ENCODE measurements around the gene MSL1.
"Not testable (repeated sequence)": the region's sequence is repeated elsewhere in the genome, so short reads cannot be mapped to it uniquely, and the experiment has no call there.

Gene MSL1

GRCh38 chr17:40130352-40131042, 8.7 kb downstream of the MSL1 start:
- no peak for DNase-seq

GRCh38 chr17:40134184-40134583, 12.4 kb downstream of the MSL1 start:
- DNase-seq, result no peak

- DNase-seq, result no peak
These were observed 14.0 kb downstream of the MSL1 start for GRCh38 chr17:40135817-40136216.

- DNase-seq, result no peak
These were observed 17.8 kb downstream of the MSL1 start for GRCh38 chr17:40139566-40140058.

- not testable (repeated sequence) for DNase-seq
These were observed 21.4 kb downstream of the MSL1 start for GRCh38 chr17:40143166-40143565.

GRCh38 chr17:40145476-40145875, 23.7 kb downstream of the MSL1 start:
- no peak for DNase-seq

GRCh38 chr17:40148527-40148926, 26.8 kb downstream of the MSL1 start:
- DNase-seq, result no peak

GRCh38 chr17:40150276-40150675, 28.5 kb downstream of the MSL1 start:
- DNase-seq, result no peak

GRCh38 chr17:40151414-40151963, 29.7 kb downstream of the MSL1 start:
- no peak for DNase-seq

- DNase-seq, result no peak
These were observed 31.9 kb downstream of the MSL1 start for GRCh38 chr17:40153603-40154236.

- DNase-seq, result no peak
These were observed 36.2 kb downstream of the MSL1 start for GRCh38 chr17:40157973-40158372.

- no peak for DNase-seq
These were observed 36.8 kb downstream of the MSL1 start for GRCh38 chr17:40158438-40159013.

GRCh38 chr17:40159456-40159855, 37.7 kb downstream of the MSL1 start:
- no peak for DNase-seq

- no peak for DNase-seq
These were observed 46.0 kb downstream of the MSL1 start for GRCh38 chr17:40167685-40168261.

GRCh38 chr17:40168262-40168832, 46.6 kb downstream of the MSL1 start:
- peak; percentile 74 for DNase-seq

- no peak for DNase-seq
These were observed 48.6 kb downstream of the MSL1 start for GRCh38 chr17:40170325-40170724.

- DNase-seq, result no peak
These were observed 50.0 kb downstream of the MSL1 start for GRCh38 chr17:40171750-40172149.

GRCh38 chr17:40173091-40173777, 51.5 kb downstream of the MSL1 start:
- DNase-seq, result no peak

GRCh38 chr17:40173778-40174135, 52.0 kb downstream of the MSL1 start:
- no peak for DNase-seq

- DNase-seq, result no peak
These were observed 52.7 kb downstream of the MSL1 start for GRCh38 chr17:40174514-40174913.

- no peak for DNase-seq
These were observed 54.4 kb downstream of the MSL1 start for GRCh38 chr17:40175928-40176753.

GRCh38 chr17:40176754-40177110, 55.0 kb downstream of the MSL1 start:
- no peak for DNase-seq

Data from fibroblast of skin of abdomen (primary cell).